ENCODE results near the gene ETNK1.

DNA sequence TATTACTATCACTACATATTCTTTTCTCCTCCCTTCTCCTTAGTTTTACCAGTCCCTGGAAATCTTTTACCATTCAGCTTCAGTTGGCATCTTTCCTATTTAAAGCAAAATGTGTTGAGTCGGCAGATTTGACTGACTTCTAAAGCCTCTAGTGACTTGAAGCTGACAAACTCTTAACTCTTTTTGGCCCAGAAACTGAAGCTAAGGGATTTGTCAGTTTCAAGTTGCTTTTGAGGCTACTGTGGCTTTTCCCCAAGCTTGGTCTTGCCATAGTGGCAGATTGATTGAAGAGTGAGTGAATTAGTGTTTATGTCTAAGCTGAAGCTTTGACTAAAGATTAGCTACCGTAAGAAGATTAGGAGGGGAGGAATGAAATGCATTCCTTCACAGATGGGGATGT, 104.0 kb downstream of the ETNK1 start:
- TF ChIP-seq CTCF (IDR thresholded peaks at IDR 0.05) (no peak), EP300 (IDR thresholded peaks at IDR 0.05) (no peak), POLR2AphosphoS5 (IDR thresholded peaks at IDR 0.05) (no peak)

All from sigmoid colon (tissue), 4 donors.